Adrenal gland (tissue), 12 donors: ENCODE results near the gene AADACL4. TPM values are rescaled to one million over a fixed set of nuclear protein-coding genes. Genes with fewer than 3 reads are reported as not detected.

ENCODE experiments used
- DNase-seq, 7 donors: peaks; one replicate each; pipeline ENCODE4 v3.0.0-alpha.2; 2019 to 2020
- H3K27ac ChIP-seq, 5 donors: fragments of 200-600 bp; sonication (generic) in 4 of 5; 1 replicate in 3 of 5; 2 replicates in 2 of 5; pipeline versions ENCODE4 v1.5.1 to v1.8.0; 2016 to 2020; ENCODE audit warnings: mild to moderate bottlenecking in 1 of 5
- H3K27me3 ChIP-seq: fragments of 200-600 bp; 2 replicates; pipeline ENCODE4 v1.8.0; 2021
- H3K36me3 ChIP-seq, 2 donors: fragments of 200-600 bp; replicated peaks in 1 of 2; 1 replicate in 1 of 2; 2 replicates in 1 of 2; pipeline versions ENCODE4 v1.5.1 to v1.8.0; 2018 to 2022
- H3K4me1 ChIP-seq, 2 donors: fragments of 200-600 bp; replicated peaks in 1 of 2; 1 replicate in 1 of 2; 2 replicates in 1 of 2; pipeline versions ENCODE4 v1.5.1 to v1.8.0; 2018 to 2021
- H3K4me3 ChIP-seq, 4 donors: fragments of 200-600 bp; sonication (generic) in 3 of 4; one replicate each; pipeline ENCODE4 v1.5.1; 2016 to 2018
- H3K9me3 ChIP-seq, 3 donors: fragments of 200-600 bp; sonication (generic) in 1 of 3; replicated peaks in 1 of 3; 1 replicate in 2 of 3; 2 replicates in 1 of 3; pipeline versions ENCODE4 v1.5.1 to v1.8.0; 2016 to 2021
- POLR2A ChIP-seq, 2 donors: fragments of 450-650 bp; IDR thresholded peaks; one replicate each; pipeline ENCODE4 v1.6.1; 2017; ENCODE audit warnings: antibody characterized with exemption in 2 of 2, mild to moderate bottlenecking in 2 of 2, moderate library complexity in 1 of 2
- WGBS, 4 donors: extraction: QIAGEN DNeasy Blood & Tissue Kit in 2 of 4; methylation state at CpG; one replicate each; pipeline versions ENCODE4 v1.1.5 to v1.1.7; 2013 to 2017; 5-methylcytosine and 5-hydroxymethylcytosine counted together
- intact Hi-C, 2 donors: fragments of 100-400 bp; cut with DNase I; formaldehyde crosslinking; loops; one replicate each; pipeline versions ENCODE4 v1.14.1 to v1.15.0; 2022 to 2023
- polyA plus RNA-seq, 3 donors: library from polyadenylated mRNA; stranded (reverse); fragments of 200-250 nt in 2 of 3; fragments of 350-450 nt in 1 of 3; fragmentation: Illumina TruSeq in 1 of 3; extraction: RNeasy Lipid Tissue Mini Kit (QIAGEN cat#74804) in 1 of 3; gene quantifications; one replicate each; pipeline ENCODE4 v1.2.3, GENCODE V29; 2013 to 2014
- total RNA-seq, 9 donors: library from RNA; depleted of rRNA in 4 of 9; stranded (reverse); fragments of >200 nt in 4 of 9; fragments of 120-200 nt in 1 of 9; fragmentation: NEBNext Ultra II Directional in 1 of 9; extraction: Animal tissue kit (Norgen Biotek cat#: 25700) in 1 of 9; gene quantifications; one replicate each; pipeline versions ENCODE4 v1.1.0 to v1.2.4, GENCODE V29; 2013 to 2023
- TF ChIP-seq, protein P1 (sequence below), 6 experiments: fragments of 450-650 bp in 4 of 6; fragments of 200-600 bp in 2 of 6; sonication (generic) in 1 of 6; IDR thresholded peaks; 1 replicate in 5 of 6; 2 replicates in 1 of 6; pipeline versions ENCODE4 v1.5.1 to v1.8.0; 2016 to 2021; ENCODE audit warnings: antibody characterized with exemption in 6 of 6, mild to moderate bottlenecking in 2 of 6, moderate library complexity in 1 of 6
- donor health status: healthy with polysubstance abuse.
- donor health status: Bipolar disorder and iron deficiency.
- donor health status: DM: yes; HTN: yes; CAD: no.
- donor health status: DM: no; HTN: no; CAD: no.
- donor health status: DM: no; HTN: no; CAD: no.
- donor health status: DM: yes; HTN: yes; CAD: no.

AADACL4 gene
- total and polyA plus RNA-seq, 12 donors, result 0.06 to 0.16 (median 0.10) TPM; not detected in 9

DNA sequence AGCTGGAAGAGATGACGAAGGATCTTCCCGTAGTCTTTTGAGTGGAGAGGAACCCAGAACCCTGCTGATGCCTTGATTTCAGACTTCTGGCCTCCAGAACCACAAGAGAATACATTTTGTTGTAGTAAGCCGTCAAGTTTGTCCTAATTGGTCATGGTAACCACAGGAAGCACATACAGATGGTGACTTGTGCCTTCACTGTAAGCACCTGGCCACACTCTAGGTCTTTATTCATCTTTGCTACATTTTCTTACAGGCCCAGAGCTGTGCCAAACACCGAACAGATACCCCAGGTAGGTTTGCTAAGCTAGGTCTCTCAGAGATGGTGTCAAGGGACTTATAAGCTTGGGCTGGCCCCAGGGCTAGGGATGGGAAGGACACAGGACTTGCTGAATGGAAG, 30.7 kb upstream of the AADACL4 start:
- Histone ChIP-seq H3K4me1 (peaks cover 11 to 36% of the 10 kb centered on the region in 2 donors), H3K27me3 (no peaks in the 10 kb centered on the region), H3K27ac (peak overlapping the region in 1 of 5 donors; percentile 29), H3K4me3 (no peak overlapping the region), H3K36me3 (no peaks in the 10 kb centered on the region), H3K9me3 (no peaks in the 10 kb centered on the region)
- intact Hi-C loops, result loop anchor here (10.0 kb wide), 2 partner anchors 68 to 298 kb away; no protein-coding TSS in a partner anchor
- 88 to 92% (median 91%) methylated on average over 4 of the region's 4 CpGs for WGBS, 4 donors
- TF ChIP-seq, protein P1, sequence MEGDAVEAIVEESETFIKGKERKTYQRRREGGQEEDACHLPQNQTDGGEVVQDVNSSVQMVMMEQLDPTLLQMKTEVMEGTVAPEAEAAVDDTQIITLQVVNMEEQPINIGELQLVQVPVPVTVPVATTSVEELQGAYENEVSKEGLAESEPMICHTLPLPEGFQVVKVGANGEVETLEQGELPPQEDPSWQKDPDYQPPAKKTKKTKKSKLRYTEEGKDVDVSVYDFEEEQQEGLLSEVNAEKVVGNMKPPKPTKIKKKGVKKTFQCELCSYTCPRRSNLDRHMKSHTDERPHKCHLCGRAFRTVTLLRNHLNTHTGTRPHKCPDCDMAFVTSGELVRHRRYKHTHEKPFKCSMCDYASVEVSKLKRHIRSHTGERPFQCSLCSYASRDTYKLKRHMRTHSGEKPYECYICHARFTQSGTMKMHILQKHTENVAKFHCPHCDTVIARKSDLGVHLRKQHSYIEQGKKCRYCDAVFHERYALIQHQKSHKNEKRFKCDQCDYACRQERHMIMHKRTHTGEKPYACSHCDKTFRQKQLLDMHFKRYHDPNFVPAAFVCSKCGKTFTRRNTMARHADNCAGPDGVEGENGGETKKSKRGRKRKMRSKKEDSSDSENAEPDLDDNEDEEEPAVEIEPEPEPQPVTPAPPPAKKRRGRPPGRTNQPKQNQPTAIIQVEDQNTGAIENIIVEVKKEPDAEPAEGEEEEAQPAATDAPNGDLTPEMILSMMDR (IDR thresholded peaks at IDR 0.05), result no peak
- TF ChIP-seq POLR2A (IDR thresholded peaks at IDR 0.05), result no peak
- DNase-seq, result no peak

DNA sequence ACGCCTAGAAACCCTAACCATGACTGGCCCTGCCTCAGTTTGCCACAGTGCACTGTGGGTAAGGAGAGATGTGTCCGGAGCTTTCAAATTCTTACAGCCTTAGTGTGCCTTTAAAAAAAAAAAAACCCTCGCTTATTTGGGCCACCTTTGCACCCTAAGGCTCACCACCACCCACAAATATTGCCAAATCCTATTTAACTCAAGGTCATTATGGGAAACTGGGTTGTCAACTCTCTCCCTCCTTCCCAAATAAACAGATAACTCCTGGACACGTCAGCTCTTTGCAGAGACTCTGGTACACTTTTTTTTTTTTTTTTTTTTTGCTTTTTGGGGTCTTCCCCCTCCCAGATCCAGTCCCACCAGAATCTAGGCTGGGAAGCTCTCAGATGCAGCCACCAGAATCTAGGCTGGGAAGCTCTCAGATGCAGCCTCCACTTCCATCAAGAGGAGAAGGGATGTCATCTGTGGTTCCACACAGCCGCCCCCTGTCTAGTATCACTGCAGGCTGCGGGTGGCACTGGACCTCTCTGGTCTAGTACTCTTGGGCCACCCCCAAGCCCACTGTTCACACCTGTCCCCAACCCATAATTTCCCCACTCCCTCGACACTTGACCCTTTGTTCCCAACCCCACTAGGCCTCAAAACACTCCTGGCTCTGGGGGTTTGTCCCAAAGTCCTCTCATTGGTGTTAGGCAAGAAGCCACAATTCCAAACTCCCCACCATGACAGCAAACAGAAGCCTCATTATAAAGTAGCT, 29.3 kb upstream of the AADACL4 start:
- DNase-seq, result no peak
- Histone ChIP-seq H3K36me3 (no peaks in the 10 kb centered on the region), H3K9me3 (no peaks in the 10 kb centered on the region), H3K27me3 (no peaks in the 10 kb centered on the region), H3K4me1 (peaks cover 16 to 42% of the 10 kb centered on the region in 2 donors), H3K4me3 (peak overlapping the region in 1 of 4 donors; percentile 67), H3K27ac (peak overlapping the region in 4 of 5 donors; percentile 76 to 94 (median 85))
- WGBS, 4 donors, result 72 to 80% (median 79%) methylated on average over 7 of the region's 7 CpGs
- intact Hi-C loops, result loop anchor here (10.0 kb wide), 2 partner anchors 70 to 300 kb away; no protein-coding TSS in a partner anchor
- TF ChIP-seq, protein P1 (IDR thresholded peaks at IDR 0.05), result no peak
- no peak for TF ChIP-seq POLR2A (IDR thresholded peaks at IDR 0.05)

DNA sequence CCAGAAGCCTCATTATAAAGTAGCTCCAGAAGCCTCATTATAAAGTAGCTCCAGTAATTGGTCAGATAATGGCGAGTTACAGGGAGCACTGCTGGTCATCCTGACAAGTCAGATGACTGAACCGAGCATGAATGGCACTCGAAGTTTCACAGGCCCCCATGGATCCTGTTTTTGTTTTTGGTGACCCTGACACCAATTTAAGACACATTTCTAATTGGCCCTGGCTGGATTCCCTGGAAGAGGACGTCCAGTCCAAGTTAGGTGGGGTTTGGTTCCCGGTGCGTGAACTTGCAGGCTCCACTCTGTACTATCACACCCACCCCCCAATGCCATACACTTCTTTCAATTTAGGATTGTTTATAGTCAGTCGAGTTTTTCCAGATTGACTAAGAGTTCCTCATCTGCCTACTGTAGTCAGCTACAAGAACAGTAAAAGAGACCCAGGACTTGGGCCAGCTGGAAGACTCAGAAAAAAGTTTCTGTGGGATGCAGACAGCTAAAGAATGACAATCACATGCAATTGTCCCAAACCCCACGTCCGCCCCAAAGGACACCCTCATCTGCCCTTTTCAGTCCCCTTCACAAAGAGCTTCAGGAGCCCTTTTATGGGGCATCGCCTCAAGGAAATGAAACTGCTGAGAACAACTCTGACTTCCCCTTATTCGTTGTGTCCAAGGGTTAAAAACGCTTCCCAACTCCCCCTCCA, 28.6 kb upstream of the AADACL4 start:
- WGBS, 4 donors, result 20 to 36% (median 32%) methylated on average over 10 to 12 of the region's 12 CpGs
- Histone ChIP-seq H3K9me3 (no peaks in the 10 kb centered on the region), H3K4me1 (peaks cover 17 to 48% of the 10 kb centered on the region in 2 donors), H3K27ac (peak overlapping the region in 4 of 5 donors; percentile 76 to 94 (median 85)), H3K36me3 (no peaks in the 10 kb centered on the region), H3K4me3 (peak overlapping the region in 1 of 4 donors; percentile 67), H3K27me3 (no peaks in the 10 kb centered on the region)
- no peak for TF ChIP-seq POLR2A (IDR thresholded peaks at IDR 0.05)
- TF ChIP-seq, protein P1 (IDR thresholded peaks at IDR 0.05), result no peak
- intact Hi-C loops, result loop anchor here (10.0 kb wide), 2 partner anchors 71 to 301 kb away; no protein-coding TSS in a partner anchor
- no peak for DNase-seq
